Measurements from ENCODE around the gene PTX4.
"Not testable (repeated sequence)": the region's sequence is repeated elsewhere in the genome, so short reads cannot be mapped to it uniquely, and the experiment has no call there.

Gene PTX4

GRCh38 chr16:1442697-1443096 lies 46.0 kb downstream of the PTX4 start:
- Histone ChIP-seq H3K27ac (ENCODE audit: low read depth, low read length) (no peak overlapping the region), H3K9ac (ENCODE audit: low read length) (no peak overlapping the region), H3K79me2 (ENCODE audit: insufficient read depth, low read length) (no peaks in the 10 kb centered on the region), H3K9me3 (ENCODE audit: insufficient read depth, low read length) (no peaks in the 10 kb centered on the region), H4K20me1 (ENCODE audit: low read depth, low read length) (no peaks in the 10 kb centered on the region), H2AFZ (ENCODE audit: low read depth, low read length, severe bottlenecking) (no peak overlapping the region), H3K4me2 (ENCODE audit: low read depth, low read length, poor library complexity, severe bottlenecking) (no peak overlapping the region), H3K9me2 (replicated peaks; ENCODE audit: insufficient read depth, low read length) (no peaks in the 10 kb centered on the region), H3K36me3 (ENCODE audit: low read length) (no peaks in the 10 kb centered on the region), H3K4me3 (ENCODE audit: insufficient read depth, low read length, poor library complexity, severe bottlenecking) (no peak overlapping the region), H3F3A (ENCODE audit: insufficient read depth) (no peaks in the 10 kb centered on the region), H3K27me3 (ENCODE audit: low read length) (no peaks in the 10 kb centered on the region)
- no peak for TF ChIP-seq CTCF (IDR thresholded peaks at IDR 0.05; ENCODE audit: insufficient read depth, low read length, poor library complexity, severe bottlenecking)
- TF ChIP-seq EZH2phosphoT487 (conservative IDR thresholded peaks at IDR 0.05; ENCODE audit: low read length), result no peak

GRCh38 chr16:1441391-1441829 lies 47.3 kb downstream of the PTX4 start:
- Histone ChIP-seq H2AFZ (ENCODE audit: low read depth, low read length, severe bottlenecking) (no peak overlapping the region), H3K9ac (ENCODE audit: low read length) (no peak overlapping the region), H3K27me3 (ENCODE audit: low read length) (no peaks in the 10 kb centered on the region), H3K27ac (ENCODE audit: low read depth, low read length) (no peak overlapping the region), H3K4me3 (ENCODE audit: insufficient read depth, low read length, poor library complexity, severe bottlenecking) (no peak overlapping the region), H3K36me3 (ENCODE audit: low read length) (no peaks in the 10 kb centered on the region), H3K9me2 (replicated peaks; ENCODE audit: insufficient read depth, low read length) (no peaks in the 10 kb centered on the region), H3K79me2 (ENCODE audit: insufficient read depth, low read length) (no peaks in the 10 kb centered on the region), H4K20me1 (ENCODE audit: low read depth, low read length) (no peaks in the 10 kb centered on the region), H3K4me2 (ENCODE audit: low read depth, low read length, poor library complexity, severe bottlenecking) (no peak overlapping the region), H3K9me3 (ENCODE audit: insufficient read depth, low read length) (no peaks in the 10 kb centered on the region), H3F3A (ENCODE audit: insufficient read depth) (no peaks in the 10 kb centered on the region)
- TF ChIP-seq CTCF (IDR thresholded peaks at IDR 0.05; ENCODE audit: insufficient read depth, low read length, poor library complexity, severe bottlenecking) (no peak), EZH2phosphoT487 (conservative IDR thresholded peaks at IDR 0.05; ENCODE audit: low read length) (no peak)

- H3K9me2 ChIP-seq (replicated peaks; ENCODE audit: insufficient read depth, low read length); H3K27me3 ChIP-seq (ENCODE audit: low read length); H2AFZ ChIP-seq (ENCODE audit: low read depth, low read length, severe bottlenecking); H4K20me1 ChIP-seq (ENCODE audit: low read depth, low read length); H3F3A ChIP-seq (ENCODE audit: insufficient read depth); H3K4me2 ChIP-seq (ENCODE audit: low read depth, low read length, poor library complexity, severe bottlenecking); H3K4me3 ChIP-seq (ENCODE audit: insufficient read depth, low read length, poor library complexity, severe bottlenecking); H3K9me3 ChIP-seq (ENCODE audit: insufficient read depth, low read length); H3K9ac ChIP-seq (ENCODE audit: low read length); H3K36me3 ChIP-seq (ENCODE audit: low read length); H3K79me2 ChIP-seq (ENCODE audit: insufficient read depth, low read length); H3K27ac ChIP-seq (ENCODE audit: low read depth, low read length): not testable (repeated sequence)
These were observed 49.1 kb downstream of the PTX4 start for GRCh38 chr16:1439699-1440074.

- no peak for TF ChIP-seq EZH2phosphoT487 (conservative IDR thresholded peaks at IDR 0.05; ENCODE audit: low read length)
- TF ChIP-seq CTCF (IDR thresholded peaks at IDR 0.05; ENCODE audit: insufficient read depth, low read length, poor library complexity, severe bottlenecking), result no peak
These were observed 49.6 kb downstream of the PTX4 start for GRCh38 chr16:1439058-1439698.

More at GRCh38 chr16:1439058-1439698, 49.6 kb downstream of the PTX4 start:
- H2AFZ ChIP-seq (ENCODE audit: low read depth, low read length, severe bottlenecking), result no peak overlapping the region
- H3K79me2 ChIP-seq (ENCODE audit: insufficient read depth, low read length), result no peaks in the 10 kb centered on the region
- no peaks in the 10 kb centered on the region for H3K9me2 ChIP-seq (replicated peaks; ENCODE audit: insufficient read depth, low read length)
- H3F3A ChIP-seq (ENCODE audit: insufficient read depth), result no peaks in the 10 kb centered on the region
- no peak overlapping the region for H3K4me2 ChIP-seq (ENCODE audit: low read depth, low read length, poor library complexity, severe bottlenecking)
- H3K27ac ChIP-seq (ENCODE audit: low read depth, low read length), result no peak overlapping the region
- H4K20me1 ChIP-seq (ENCODE audit: low read depth, low read length), result no peaks in the 10 kb centered on the region
- H3K9me3 ChIP-seq (ENCODE audit: insufficient read depth, low read length), result no peaks in the 10 kb centered on the region
- H3K9ac ChIP-seq (ENCODE audit: low read length), result no peak overlapping the region
- H3K4me3 ChIP-seq (ENCODE audit: insufficient read depth, low read length, poor library complexity, severe bottlenecking), result no peak overlapping the region
- H3K36me3 ChIP-seq (ENCODE audit: low read length), result no peaks in the 10 kb centered on the region
- no peaks in the 10 kb centered on the region for H3K27me3 ChIP-seq (ENCODE audit: low read length)

Measured in SU-DHL-6 (cell line).